Ovary (tissue), 3 donors: Measurements from ENCODE around the gene DIPK1B.

Experiments
- EP300 ChIP-seq: sonication (generic); formaldehyde crosslinking; IDR thresholded peaks from one replicate; pipeline ENCODE4 v1.6.1; 2017; ENCODE audit warnings: antibody characterized with exemption
- POLR2A ChIP-seq: fragments of 450-650 bp; IDR thresholded peaks from one replicate; pipeline ENCODE4 v1.6.1; 2017; ENCODE audit warnings: antibody characterized with exemption, mild to moderate bottlenecking, moderate library complexity
- TF ChIP-seq, protein P1 (sequence below), 3 donors: fragments of 450-650 bp in 2 of 3; fragments of 200-600 bp in 1 of 3; IDR thresholded peaks; one replicate each; pipeline versions ENCODE4 v1.5.1 to v1.8.0; 2016 to 2022; ENCODE audit warnings: antibody characterized with exemption in 3 of 3, mild to moderate bottlenecking in 1 of 3
- donor health status: DM: no; HTN: no; CAD: no.

DNA sequence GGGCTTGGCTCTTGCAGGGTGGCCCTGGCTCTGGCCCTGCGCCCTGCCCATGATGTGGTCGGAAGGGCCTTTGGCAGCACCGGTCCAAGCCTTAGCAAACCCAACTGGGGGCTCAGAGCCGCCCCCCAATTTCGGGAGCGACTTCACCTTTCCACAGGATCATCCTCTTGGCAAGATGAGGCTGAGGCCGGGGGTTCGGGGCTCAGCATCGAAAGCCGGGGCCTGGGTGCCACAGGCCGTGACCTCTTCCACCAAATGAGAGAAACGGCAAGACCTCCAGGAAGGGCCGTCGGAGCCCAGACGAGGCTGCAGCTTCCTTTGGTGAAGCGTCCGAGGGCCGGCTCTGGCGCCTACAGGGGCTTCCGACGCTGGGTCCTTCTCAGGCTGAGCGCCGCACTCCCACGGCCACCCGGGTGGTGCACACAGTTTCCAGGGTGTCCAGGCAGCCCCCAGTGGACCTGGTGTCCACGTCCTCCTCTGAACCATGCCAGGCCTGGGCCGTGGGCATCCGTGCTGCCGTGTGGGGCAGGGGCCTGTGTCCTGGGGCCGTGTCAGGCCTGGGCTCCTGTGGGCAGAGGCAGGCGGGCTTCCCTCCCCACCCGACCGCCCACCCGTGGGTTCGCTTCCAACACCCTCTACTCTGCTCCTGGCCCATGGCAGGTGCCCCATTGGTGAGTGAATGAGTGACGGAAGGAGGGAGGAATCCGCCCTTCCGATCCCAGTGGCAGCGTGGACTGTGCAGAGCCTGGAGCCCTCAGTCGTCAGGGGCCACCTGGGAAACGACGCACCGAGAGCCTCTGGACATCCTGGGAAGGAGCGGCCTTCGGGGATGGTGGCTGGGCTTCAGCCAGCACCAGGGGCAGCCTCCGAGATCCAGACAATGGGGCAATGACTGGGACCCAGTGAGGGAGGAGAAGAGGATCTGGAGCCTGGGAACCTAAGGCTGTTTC is 19.9 kb upstream of the DIPK1B start:
- TF ChIP-seq, protein P1, sequence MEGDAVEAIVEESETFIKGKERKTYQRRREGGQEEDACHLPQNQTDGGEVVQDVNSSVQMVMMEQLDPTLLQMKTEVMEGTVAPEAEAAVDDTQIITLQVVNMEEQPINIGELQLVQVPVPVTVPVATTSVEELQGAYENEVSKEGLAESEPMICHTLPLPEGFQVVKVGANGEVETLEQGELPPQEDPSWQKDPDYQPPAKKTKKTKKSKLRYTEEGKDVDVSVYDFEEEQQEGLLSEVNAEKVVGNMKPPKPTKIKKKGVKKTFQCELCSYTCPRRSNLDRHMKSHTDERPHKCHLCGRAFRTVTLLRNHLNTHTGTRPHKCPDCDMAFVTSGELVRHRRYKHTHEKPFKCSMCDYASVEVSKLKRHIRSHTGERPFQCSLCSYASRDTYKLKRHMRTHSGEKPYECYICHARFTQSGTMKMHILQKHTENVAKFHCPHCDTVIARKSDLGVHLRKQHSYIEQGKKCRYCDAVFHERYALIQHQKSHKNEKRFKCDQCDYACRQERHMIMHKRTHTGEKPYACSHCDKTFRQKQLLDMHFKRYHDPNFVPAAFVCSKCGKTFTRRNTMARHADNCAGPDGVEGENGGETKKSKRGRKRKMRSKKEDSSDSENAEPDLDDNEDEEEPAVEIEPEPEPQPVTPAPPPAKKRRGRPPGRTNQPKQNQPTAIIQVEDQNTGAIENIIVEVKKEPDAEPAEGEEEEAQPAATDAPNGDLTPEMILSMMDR (IDR thresholded peaks at IDR 0.05): no peak
- TF ChIP-seq POLR2A (no peak), EP300 (no peak)
